Measurements from ENCODE around the gene OSBP2.

DNA sequence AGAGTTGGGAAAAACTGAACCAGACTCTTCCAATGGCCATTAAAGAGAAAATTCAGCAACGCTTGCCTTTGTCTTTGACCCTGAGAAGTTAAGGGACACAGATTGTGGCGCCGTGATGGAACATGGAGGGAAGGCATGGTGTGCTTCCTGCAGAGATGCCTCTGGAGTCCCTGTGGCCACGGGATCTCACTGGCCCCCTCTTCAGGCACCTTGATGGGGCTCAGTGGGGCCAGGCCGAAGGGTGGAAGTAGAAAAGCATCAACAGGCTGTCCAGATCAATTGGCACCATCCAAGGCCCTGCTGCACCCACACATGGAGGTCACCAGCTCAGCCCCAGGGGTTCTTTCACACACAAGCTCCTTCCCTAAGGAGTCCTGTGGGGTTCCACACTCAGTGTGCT, 231.0 kb downstream of the OSBP2 start:
- TF ChIP-seq POLR2A (IDR thresholded peaks at IDR 0.05) (no peak), POLR2AphosphoS5 (IDR thresholded peaks at IDR 0.05) (no peak)
